ENCODE measurements around the gene FLOT1. TPM values are rescaled to one million over a fixed set of nuclear protein-coding genes. Genes with fewer than 3 reads are reported as not detected.

The FLOT1 gene
- total and polyA plus RNA-seq, 9 of the 15 experiments (the other 6 are each of a cell fraction or from before 2014, with no cell fraction given): 11.7 to 149 (median 118) TPM

GRCh38 chr6:30678964-30679726, 63.3 kb downstream of the FLOT1 start:
- Histone ChIP-seq H3K9me3 (replicated peaks; ENCODE audit: control insufficient read depth, insufficient read depth, low read depth, low read length) (no peaks in the 10 kb centered on the region), H3K4me1 (replicated peaks in 1 of 2; ENCODE audit: control insufficient read depth in 2 of 2, insufficient read depth in 2 of 2, low read length in 2 of 2) (peaks cover 29 to 48% of the 10 kb centered on the region in 2 experiments), H3K9ac (ENCODE audit: insufficient read depth in 1 of 2, low read depth in 2 of 2, low read length in 2 of 2) (peak overlapping the region; percentile 16 to 76; a peak in 3 of 4 replicates), H3K79me2 (ENCODE audit: control insufficient read depth, insufficient read depth, low read length) (peaks cover 55% of the 10 kb centered on the region), H3K27ac (ENCODE audit: extremely low read depth, low read depth, low read length) (no peak overlapping the region), H2AFZ (ENCODE audit: low read depth, low read length) (0 out of 2 replicates have a peak overlapping the region, but pooled peaks have one; percentile 22), H4K20me1 (replicated peaks; ENCODE audit: control insufficient read depth, insufficient read depth, low read length) (no peaks in the 10 kb centered on the region; the same call in 1 of the 2 replicates), H3K4me3 (peak overlapping the region; percentile 1; the same call in 1 of the 2 replicates), H3K4me2 (ENCODE audit: insufficient read depth, low read length) (peak overlapping the region; percentile 64), H3K9me1 (ENCODE audit: control insufficient read depth, insufficient read depth, low read length) (no peaks in the 10 kb centered on the region), H3K27me3 (ENCODE audit: control insufficient read depth in 2 of 2, insufficient read depth in 2 of 2, low read length in 2 of 2) (no peaks in the 10 kb centered on the region), H3K36me3 (ENCODE audit: control insufficient read depth, insufficient read depth, low read length) (peaks cover 46% of the 10 kb centered on the region)
- 9% methylated on average over 27 of the region's 31 CpGs for WGBS (ENCODE audit: insufficient coverage, low coverage, missing lambda C conversion rate)
- ChIA-PET POLR2A (interaction anchor here (0.5 to 7.0 kb wide), 14 partner anchors 9 to 703 kb away, joined by 3 to 118 read pairs (median 4); partner anchors contain the start of genes MDC1 and TUBB), CTCF (ENCODE audit: low intra/inter-chr PET ratio) (interaction anchor here (0.5 to 6.1 kb wide), 8 partner anchors 40 to 401 kb away, joined by 3 to 92 read pairs (median 5); partner anchors contain the start of genes TUBB and VARS2)
- peak; percentile 79 for ATAC-seq
- intact Hi-C loops (cut with micrococcal nuclease): loop anchor here (1.0 to 2.0 kb wide), 3 partner anchors 43 to 198 kb away; no protein-coding TSS in a partner anchor
- FAIRE-seq: peak; percentile 84
- in situ Hi-C loops (cut with MboI): loop anchor here (10.0 kb wide), 2 partner anchors 46 to 406 kb away; partner anchors contain the start of gene TUBB
- BruUV-seq (replicated peaks): no TSS peak
- peak; percentile 81 to 95 (median 87) for DNase-seq (ENCODE audit: extremely low read depth in 1 of 4, low spot score in 3 of 4)
- TF ChIP-seq THRA (IDR thresholded peaks at IDR 0.05) (no peak), ZBTB33 (CRISPR knock-in tag; IDR thresholded peaks at IDR 0.05) (peak; percentile 89), HOMEZ (CRISPR knock-in tag; IDR thresholded peaks at IDR 0.05) (no peak), MTA3 (IDR thresholded peaks at IDR 0.05; ENCODE audit: borderline replicate concordance) (peak; percentile 78; the same call in 1 of the 2 replicates), ZC3H8 (IDR thresholded peaks at IDR 0.05) (no peak), PRMT5 (CRISPR knock-in tag; IDR thresholded peaks at IDR 0.05) (no peak), ZBTB7A (IDR thresholded peaks at IDR 0.05; ENCODE audit: borderline replicate concordance, control insufficient read depth, low read depth, low read length) (peak; percentile 92), RCOR1 (IDR thresholded peaks at IDR 0.05; ENCODE audit: borderline replicate concordance in 1 of 2, low read depth in 2 of 2, low read length in 2 of 2) (peak; percentile 64 to 85; a peak in 3 of 4 replicates), DPF2 (IDR thresholded peaks at IDR 0.05) (peak; percentile 20; the same call in 1 of the 2 replicates), CTBP1 (IDR thresholded peaks at IDR 0.05; ENCODE audit: borderline replicate concordance) (peak; percentile 75; the same call in 1 of the 2 replicates), RAD21 (CRISPR knock-in tag; conservative IDR thresholded peaks at IDR 0.05 in 1 of 2, IDR thresholded peaks at IDR 0.05 in 1 of 2) (peak; percentile 98 to 99), POLR2G (IDR thresholded peaks at IDR 0.05; ENCODE audit: low read depth, low read length) (peak; percentile 61), MYC (IDR thresholded peaks at IDR 0.05; ENCODE audit: low read depth, low read length) (peak; percentile 43; the same call in 1 of the 2 replicates), MYC (CRISPR knock-in tag; IDR thresholded peaks at IDR 0.05; ENCODE audit: borderline replicate concordance, low read depth) (no peak)
